HepG2 (cell line): Measurements from ENCODE around the gene YPEL3. TPM values are rescaled to one million over a fixed set of nuclear protein-coding genes. Genes with fewer than 3 reads are reported as not detected.

Experiments
- ATF5 ChIP-seq: sonication (generic); formaldehyde crosslinking; IDR thresholded peaks from 2 replicates; pipeline ENCODE4 v1.4.0; 2020; ENCODE audit warnings: mild to moderate bottlenecking, low read depth, missing genetic modification reagents
- HNRNPLL ChIP-seq: fragments of 200-400 bp; formaldehyde crosslinking; IDR thresholded peaks from 2 replicates; pipeline ENCODE4 v1.6.1; 2017; ENCODE audit warnings: mild to moderate bottlenecking, low read depth, low read length; ENCODE audit not compliant: poor library complexity, severe bottlenecking
- HOXA5 ChIP-seq: sonication (generic); formaldehyde crosslinking; IDR thresholded peaks from 2 replicates; pipeline ENCODE4 v1.4.0; 2020; ENCODE audit warnings: missing genetic modification reagents
- ISX ChIP-seq: sonication (generic); formaldehyde crosslinking; conservative IDR thresholded peaks from 2 replicates; pipeline ENCODE4 v1.5.0; 2020; ENCODE audit warnings: missing genetic modification reagents
- KAT8 ChIP-seq: IDR thresholded peaks from 2 replicates; pipeline ENCODE4 v1.6.1; 2016; ENCODE audit warnings: missing genetic modification reagents, missing compliant biosample characterization
- MYNN ChIP-seq: sonication (generic); formaldehyde crosslinking; IDR thresholded peaks from 2 replicates; pipeline ENCODE4 v1.4.0; 2020; ENCODE audit warnings: mild to moderate bottlenecking, low read depth, missing genetic modification reagents
- NFATC3 ChIP-seq: sonication (generic); formaldehyde crosslinking; IDR thresholded peaks from 2 replicates; pipeline ENCODE4 v1.5.1; 2020; ENCODE audit warnings: mild to moderate bottlenecking, missing genetic modification reagents
- RBM39 ChIP-seq: fragments of 200-400 bp; formaldehyde crosslinking; IDR thresholded peaks from one replicate; pipeline ENCODE4 v1.6.1; 2018; ENCODE audit warnings: antibody characterized with exemption, mild to moderate bottlenecking, low read depth, low read length; ENCODE audit not compliant: poor library complexity, severe bottlenecking
- STAG1 ChIP-seq: sonication (generic); formaldehyde crosslinking; IDR thresholded peaks from 2 replicates; pipeline ENCODE4 v1.4.0; 2020; ENCODE audit warnings: missing genetic modification reagents
- ZBTB34 ChIP-seq: sonication (generic); formaldehyde crosslinking; IDR thresholded peaks from 2 replicates; pipeline ENCODE4 v1.8.0; 2022; ENCODE audit warnings: mild to moderate bottlenecking, missing genetic modification reagents
- ZBTB38 ChIP-seq: sonication (generic); formaldehyde crosslinking; IDR thresholded peaks from 2 replicates; pipeline ENCODE4 v1.5.1; 2020; ENCODE audit warnings: mild to moderate bottlenecking, missing genetic modification reagents
- ZFAT ChIP-seq: sonication (generic); formaldehyde crosslinking; conservative IDR thresholded peaks from 2 replicates; pipeline ENCODE4 v1.8.1; 2023; ENCODE audit warnings: missing genetic modification reagents, inconsistent platforms
- ZFP82 ChIP-seq: sonication (generic); formaldehyde crosslinking; IDR thresholded peaks from 2 replicates; pipeline ENCODE4 v1.5.1; 2020; ENCODE audit warnings: mild to moderate bottlenecking, missing genetic modification reagents, borderline replicate concordance
- ZFP90 ChIP-seq: sonication (generic); formaldehyde crosslinking; IDR thresholded peaks from 2 replicates; pipeline ENCODE4 v1.8.0; 2022; ENCODE audit warnings: missing genetic modification reagents, mild to moderate bottlenecking, inconsistent platforms, borderline replicate concordance
- ZNF230 ChIP-seq: sonication (generic); formaldehyde crosslinking; IDR thresholded peaks from 2 replicates; pipeline ENCODE4 v1.4.0; 2020; ENCODE audit warnings: mild to moderate bottlenecking, missing genetic modification reagents
- ZNF317 ChIP-seq: sonication (generic); formaldehyde crosslinking; IDR thresholded peaks from 2 replicates; pipeline ENCODE4 v1.5.0; 2020; ENCODE audit warnings: mild to moderate bottlenecking, missing genetic modification reagents
- ZNF337 ChIP-seq: sonication (generic); formaldehyde crosslinking; IDR thresholded peaks from 2 replicates; pipeline ENCODE4 v1.5.1; 2020; ENCODE audit warnings: missing genetic modification reagents, low read depth, mild to moderate bottlenecking, borderline replicate concordance
- ZNF354B ChIP-seq: sonication (generic); formaldehyde crosslinking; IDR thresholded peaks from 2 replicates; pipeline ENCODE4 v1.8.0; 2022; ENCODE audit warnings: mild to moderate bottlenecking, missing genetic modification reagents
- ZNF414 ChIP-seq: sonication (generic); formaldehyde crosslinking; IDR thresholded peaks from 2 replicates; pipeline ENCODE4 v1.5.0; 2020; ENCODE audit warnings: missing genetic modification reagents
- ZNF547 ChIP-seq: sonication (generic); formaldehyde crosslinking; IDR thresholded peaks from 2 replicates; pipeline ENCODE4 v1.5.1; 2020; ENCODE audit warnings: mild to moderate bottlenecking, missing genetic modification reagents
- ZNF552 ChIP-seq: sonication (generic); formaldehyde crosslinking; IDR thresholded peaks from 2 replicates; pipeline ENCODE4 v1.9.0; 2022; ENCODE audit warnings: missing genetic modification reagents, mild to moderate bottlenecking, borderline replicate concordance
- ZNF652 ChIP-seq: IDR thresholded peaks from 2 replicates; pipeline ENCODE4 v1.6.1; 2016; ENCODE audit warnings: low read depth, borderline replicate concordance
- ZSCAN20 ChIP-seq: sonication (generic); formaldehyde crosslinking; IDR thresholded peaks from 2 replicates; pipeline ENCODE4 v1.4.0; 2020; ENCODE audit warnings: missing genetic modification reagents, mild to moderate bottlenecking, borderline replicate concordance
- polyA plus RNA-seq, 8 experiments: library from polyadenylated mRNA; depleted of rRNA in 3 of 8; stranded (reverse) in 7 of 8; unstranded in 1 of 8; fragments of >200 nt; fragmentation: Illumina TruSeq in 4 of 8; extraction: Trizol in 4 of 8; gene quantifications; 2 replicates each; pipeline versions ENCODE4 v1.2.1 to v1.2.3, GENCODE V29; 2011 to 2016; ENCODE audit warnings: low read depth in 4 of 8, missing spikeins in 1 of 8, mixed read lengths in 1 of 8; ENCODE audit not compliant: insufficient read depth in 1 of 8
- total RNA-seq, 5 experiments: library from RNA; depleted of rRNA; stranded (reverse); fragments of >200 nt; fragmentation: Illumina TruSeq; extraction: Trizol; gene quantifications; 2 replicates each; pipeline ENCODE4 v1.2.3, GENCODE V29; 2016; ENCODE audit warnings: low read depth in 1 of 5
- TF ChIP-seq, protein P1 (sequence below): sonication (generic); formaldehyde crosslinking; IDR thresholded peaks from 2 replicates; pipeline ENCODE4 v1.5.1; 2020; ENCODE audit warnings: missing genetic modification reagents, mild to moderate bottlenecking, borderline replicate concordance
- TF ChIP-seq, protein P2 (sequence below): sonication (generic); formaldehyde crosslinking; IDR thresholded peaks from 2 replicates; pipeline ENCODE4 v1.4.0; 2020; ENCODE audit warnings: missing genetic modification reagents, mild to moderate bottlenecking, borderline replicate concordance

YPEL3 gene
- total and polyA plus RNA-seq, 2 of the 13 experiments (the other 11 are each of a cell fraction or from before 2014, with no cell fraction given), result 5.4 to 47.0 TPM

GRCh38 chr16:30064729-30065101 is 31.3 kb downstream of the YPEL3 start (continued):
- no peak for TF ChIP-seq ZNF230 (CRISPR knock-in tag)
- TF ChIP-seq ZBTB38 (CRISPR knock-in tag), result no peak
- no peak for TF ChIP-seq MYNN (CRISPR knock-in tag)
- TF ChIP-seq NFATC3, result no peak
- TF ChIP-seq, protein P1, sequence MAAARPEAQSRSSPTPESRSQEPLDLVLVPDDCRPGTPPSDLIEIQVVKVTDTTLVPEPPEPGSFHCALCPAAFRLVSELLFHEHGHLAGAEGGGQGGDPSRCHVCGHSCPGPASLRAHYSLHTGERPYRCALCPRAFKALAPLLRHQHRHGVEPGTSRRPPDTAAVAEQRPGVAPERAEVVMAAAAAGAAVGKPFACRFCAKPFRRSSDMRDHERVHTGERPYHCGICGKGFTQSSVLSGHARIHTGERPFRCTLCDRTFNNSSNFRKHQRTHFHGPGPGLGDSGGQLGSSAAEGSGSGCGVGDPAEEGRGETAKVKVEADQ, result no peak
- 0 out of 2 replicates have a peak, but pooled peaks have one; percentile 66 for TF ChIP-seq ISX (CRISPR knock-in tag)
- no peak for TF ChIP-seq ZNF317 (CRISPR knock-in tag)
- TF ChIP-seq ZBTB34 (CRISPR knock-in tag), result no peak
- TF ChIP-seq ZFP82 (CRISPR knock-in tag), result no peak
- 0 out of 2 replicates have a peak, but pooled peaks have one; percentile 13 for TF ChIP-seq ATF5 (CRISPR knock-in tag)
- peak; percentile 18; the same call in 1 of the 2 replicates for TF ChIP-seq HOXA5
- TF ChIP-seq HNRNPLL, result no peak
- TF ChIP-seq RBM39, result no peak
- peak; percentile 89 for TF ChIP-seq ZFAT
- TF ChIP-seq ZNF552 (CRISPR knock-in tag), result no peak
- no peak for TF ChIP-seq KAT8 (CRISPR knock-in tag)
- peak; percentile 36; the same call in 1 of the 2 replicates for TF ChIP-seq ZSCAN20
- 0 out of 2 replicates have a peak, but pooled peaks have one; percentile 22 for TF ChIP-seq ZNF547 (CRISPR knock-in tag)
- 0 out of 2 replicates have a peak, but pooled peaks have one; percentile 86 for TF ChIP-seq ZNF354B
- TF ChIP-seq ZNF337, result peak; percentile 32; the same call in 1 of the 2 replicates
- TF ChIP-seq, protein P2, sequence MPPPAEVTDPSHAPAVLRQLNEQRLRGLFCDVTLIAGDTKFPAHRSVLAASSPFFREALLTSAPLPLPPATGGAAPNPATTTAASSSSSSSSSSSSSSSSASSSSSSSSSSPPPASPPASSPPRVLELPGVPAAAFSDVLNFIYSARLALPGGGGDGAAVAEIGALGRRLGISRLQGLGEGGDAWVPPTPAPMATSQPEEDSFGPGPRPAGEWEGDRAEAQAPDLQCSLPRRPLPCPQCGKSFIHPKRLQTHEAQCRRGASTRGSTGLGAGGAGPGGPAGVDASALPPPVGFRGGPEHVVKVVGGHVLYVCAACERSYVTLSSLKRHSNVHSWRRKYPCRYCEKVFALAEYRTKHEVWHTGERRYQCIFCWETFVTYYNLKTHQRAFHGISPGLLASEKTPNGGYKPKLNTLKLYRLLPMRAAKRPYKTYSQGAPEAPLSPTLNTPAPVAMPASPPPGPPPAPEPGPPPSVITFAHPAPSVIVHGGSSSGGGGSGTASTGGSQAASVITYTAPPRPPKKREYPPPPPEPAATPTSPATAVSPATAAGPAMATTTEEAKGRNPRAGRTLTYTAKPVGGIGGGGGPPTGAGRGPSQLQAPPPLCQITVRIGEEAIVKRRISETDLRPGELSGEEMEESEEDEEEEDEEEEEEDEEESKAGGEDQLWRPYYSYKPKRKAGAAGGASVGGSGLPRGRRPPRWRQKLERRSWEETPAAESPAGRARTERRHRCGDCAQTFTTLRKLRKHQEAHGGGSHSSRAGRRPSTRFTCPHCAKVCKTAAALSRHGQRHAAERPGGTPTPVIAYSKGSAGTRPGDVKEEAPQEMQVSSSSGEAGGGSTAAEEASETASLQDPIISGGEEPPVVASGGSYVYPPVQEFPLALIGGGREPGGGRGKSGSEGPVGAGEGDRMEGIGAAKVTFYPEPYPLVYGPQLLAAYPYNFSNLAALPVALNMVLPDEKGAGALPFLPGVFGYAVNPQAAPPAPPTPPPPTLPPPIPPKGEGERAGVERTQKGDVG, result no peak
- no peak for TF ChIP-seq ZNF414
- no peak for TF ChIP-seq ZNF652 (CRISPR knock-in tag)
- no peak for TF ChIP-seq STAG1 (CRISPR knock-in tag)
- no peak for TF ChIP-seq ZFP90 (CRISPR knock-in tag)
